ENCODE results near the gene MRFAP1. TPM values are rescaled to one million over a fixed set of nuclear protein-coding genes. Genes with fewer than 3 reads are reported as not detected.

MRFAP1 gene
- total RNA-seq, 1 experiment from 2014 or later: 212 TPM

DNA sequence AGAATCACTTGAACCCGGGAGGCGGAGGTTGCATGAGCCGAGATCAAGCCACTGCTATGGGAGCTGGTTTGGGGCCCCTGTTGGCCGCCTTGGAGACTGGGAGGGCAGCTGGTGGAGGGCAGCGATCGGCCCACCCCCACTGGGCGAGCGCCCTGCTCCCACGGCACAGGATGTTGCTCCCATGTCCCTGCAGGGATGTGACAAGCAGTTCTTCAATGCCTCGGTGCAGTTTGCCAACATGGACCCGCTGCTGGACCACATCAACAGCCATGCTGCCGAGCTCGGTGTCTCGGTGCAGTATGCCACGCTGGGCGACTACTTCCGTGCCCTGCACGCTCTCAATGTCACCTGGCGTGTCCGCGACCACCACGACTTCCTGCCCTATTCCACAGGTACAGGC is 46.1 kb upstream of the MRFAP1 start:
- Histone ChIP-seq H3K27ac (ENCODE audit: low read length) (no peak overlapping the region), H3K36me3 (ENCODE audit: control insufficient read depth, insufficient read depth, low read length) (no peaks in the 10 kb centered on the region), H3K4me1 (ENCODE audit: control insufficient read depth, insufficient read depth, low read length) (no peaks in the 10 kb centered on the region), H3K27me3 (ENCODE audit: control insufficient read depth, insufficient read depth, low read length) (no peaks in the 10 kb centered on the region), H3K4me3 (ENCODE audit: low read depth in 2 of 2, low read length in 2 of 2) (no peak overlapping the region), H3K9me3 (ENCODE audit: control insufficient read depth, insufficient read depth, low read depth, low read length) (no peaks in the 10 kb centered on the region)
- no peak for TF ChIP-seq SIN3A (IDR thresholded peaks at IDR 0.05; ENCODE audit: borderline replicate concordance, insufficient read depth, low read depth, low read length)
- TF ChIP-seq, protein P1, sequence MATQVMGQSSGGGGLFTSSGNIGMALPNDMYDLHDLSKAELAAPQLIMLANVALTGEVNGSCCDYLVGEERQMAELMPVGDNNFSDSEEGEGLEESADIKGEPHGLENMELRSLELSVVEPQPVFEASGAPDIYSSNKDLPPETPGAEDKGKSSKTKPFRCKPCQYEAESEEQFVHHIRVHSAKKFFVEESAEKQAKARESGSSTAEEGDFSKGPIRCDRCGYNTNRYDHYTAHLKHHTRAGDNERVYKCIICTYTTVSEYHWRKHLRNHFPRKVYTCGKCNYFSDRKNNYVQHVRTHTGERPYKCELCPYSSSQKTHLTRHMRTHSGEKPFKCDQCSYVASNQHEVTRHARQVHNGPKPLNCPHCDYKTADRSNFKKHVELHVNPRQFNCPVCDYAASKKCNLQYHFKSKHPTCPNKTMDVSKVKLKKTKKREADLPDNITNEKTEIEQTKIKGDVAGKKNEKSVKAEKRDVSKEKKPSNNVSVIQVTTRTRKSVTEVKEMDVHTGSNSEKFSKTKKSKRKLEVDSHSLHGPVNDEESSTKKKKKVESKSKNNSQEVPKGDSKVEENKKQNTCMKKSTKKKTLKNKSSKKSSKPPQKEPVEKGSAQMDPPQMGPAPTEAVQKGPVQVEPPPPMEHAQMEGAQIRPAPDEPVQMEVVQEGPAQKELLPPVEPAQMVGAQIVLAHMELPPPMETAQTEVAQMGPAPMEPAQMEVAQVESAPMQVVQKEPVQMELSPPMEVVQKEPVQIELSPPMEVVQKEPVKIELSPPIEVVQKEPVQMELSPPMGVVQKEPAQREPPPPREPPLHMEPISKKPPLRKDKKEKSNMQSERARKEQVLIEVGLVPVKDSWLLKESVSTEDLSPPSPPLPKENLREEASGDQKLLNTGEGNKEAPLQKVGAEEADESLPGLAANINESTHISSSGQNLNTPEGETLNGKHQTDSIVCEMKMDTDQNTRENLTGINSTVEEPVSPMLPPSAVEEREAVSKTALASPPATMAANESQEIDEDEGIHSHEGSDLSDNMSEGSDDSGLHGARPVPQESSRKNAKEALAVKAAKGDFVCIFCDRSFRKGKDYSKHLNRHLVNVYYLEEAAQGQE (IDR thresholded peaks at IDR 0.05; ENCODE audit: insufficient read depth in 1 of 2, low read depth in 2 of 2, low read length in 1 of 2): no peak
- TF ChIP-seq POLR2AphosphoS5 (IDR thresholded peaks at IDR 0.05; ENCODE audit: low read depth, low read length): no peak
- TF ChIP-seq, protein P2, sequence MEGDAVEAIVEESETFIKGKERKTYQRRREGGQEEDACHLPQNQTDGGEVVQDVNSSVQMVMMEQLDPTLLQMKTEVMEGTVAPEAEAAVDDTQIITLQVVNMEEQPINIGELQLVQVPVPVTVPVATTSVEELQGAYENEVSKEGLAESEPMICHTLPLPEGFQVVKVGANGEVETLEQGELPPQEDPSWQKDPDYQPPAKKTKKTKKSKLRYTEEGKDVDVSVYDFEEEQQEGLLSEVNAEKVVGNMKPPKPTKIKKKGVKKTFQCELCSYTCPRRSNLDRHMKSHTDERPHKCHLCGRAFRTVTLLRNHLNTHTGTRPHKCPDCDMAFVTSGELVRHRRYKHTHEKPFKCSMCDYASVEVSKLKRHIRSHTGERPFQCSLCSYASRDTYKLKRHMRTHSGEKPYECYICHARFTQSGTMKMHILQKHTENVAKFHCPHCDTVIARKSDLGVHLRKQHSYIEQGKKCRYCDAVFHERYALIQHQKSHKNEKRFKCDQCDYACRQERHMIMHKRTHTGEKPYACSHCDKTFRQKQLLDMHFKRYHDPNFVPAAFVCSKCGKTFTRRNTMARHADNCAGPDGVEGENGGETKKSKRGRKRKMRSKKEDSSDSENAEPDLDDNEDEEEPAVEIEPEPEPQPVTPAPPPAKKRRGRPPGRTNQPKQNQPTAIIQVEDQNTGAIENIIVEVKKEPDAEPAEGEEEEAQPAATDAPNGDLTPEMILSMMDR (IDR thresholded peaks at IDR 0.05): no peak
- no peak for TF ChIP-seq TCF7L2 (IDR thresholded peaks at IDR 0.05; ENCODE audit: low read depth, low read length)
- DNase-seq (ENCODE audit: low read depth, low spot score) (no peak), ATAC-seq (no peak)
- in situ Hi-C loops (cut with HindIII; ENCODE audit: low pct_unique_long_range_greater_than_20kb, low sequenced_read_pairs) (no loop called here), intact Hi-C loops (cut with micrococcal nuclease; ENCODE audit: unreplicated experiment) (no loop called here)
- ChIA-PET POLR2A (no interaction called here), CTCF (no interaction called here)
- BruUV-seq (replicated peaks): no TSS peak

DNA sequence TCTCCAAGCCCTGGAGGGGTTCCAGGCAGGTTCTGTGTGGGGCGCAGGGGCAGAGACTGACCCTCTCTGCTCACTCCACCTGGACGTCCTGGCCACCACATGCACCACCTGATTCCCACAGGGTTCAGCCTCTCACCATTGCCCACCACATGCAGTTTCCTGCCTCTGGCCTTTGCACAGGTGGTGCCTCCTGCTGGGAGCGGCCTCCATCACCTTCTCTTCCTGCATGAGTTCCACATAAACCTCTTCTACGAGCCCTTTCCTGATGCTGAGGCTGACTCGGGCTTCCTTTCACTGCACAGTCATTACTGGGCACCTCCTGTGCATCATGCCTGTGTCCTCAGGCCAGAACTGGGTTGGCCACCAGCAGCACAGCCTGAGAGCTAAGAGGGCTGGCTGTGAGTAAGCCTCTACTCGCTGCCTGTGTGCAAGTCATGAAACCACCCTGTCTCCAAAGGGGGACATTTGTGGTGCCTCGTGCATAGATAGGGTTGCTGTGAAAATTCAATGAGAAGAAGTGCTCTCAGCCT is 45.6 kb upstream of the MRFAP1 start:
- Histone ChIP-seq H3K27me3 (ENCODE audit: control insufficient read depth, insufficient read depth, low read length) (no peaks in the 10 kb centered on the region), H3K36me3 (ENCODE audit: control insufficient read depth, insufficient read depth, low read length) (no peaks in the 10 kb centered on the region), H3K4me3 (ENCODE audit: low read depth in 2 of 2, low read length in 2 of 2) (no peak overlapping the region), H3K27ac (ENCODE audit: low read length) (no peak overlapping the region), H3K9me3 (ENCODE audit: control insufficient read depth, insufficient read depth, low read depth, low read length) (no peaks in the 10 kb centered on the region), H3K4me1 (ENCODE audit: control insufficient read depth, insufficient read depth, low read length) (no peaks in the 10 kb centered on the region)
- BruUV-seq (replicated peaks): no TSS peak
- ATAC-seq (no peak), DNase-seq (ENCODE audit: low read depth, low spot score) (no peak)
- ChIA-PET CTCF (no interaction called here), POLR2A (no interaction called here)
- TF ChIP-seq, protein P1 (IDR thresholded peaks at IDR 0.05; ENCODE audit: insufficient read depth in 1 of 2, low read depth in 2 of 2, low read length in 1 of 2): no peak
- TF ChIP-seq, protein P2 (IDR thresholded peaks at IDR 0.05): no peak
- no peak for TF ChIP-seq SIN3A (IDR thresholded peaks at IDR 0.05; ENCODE audit: borderline replicate concordance, insufficient read depth, low read depth, low read length)
- no peak for TF ChIP-seq POLR2AphosphoS5 (IDR thresholded peaks at IDR 0.05; ENCODE audit: low read depth, low read length)
- no peak for TF ChIP-seq TCF7L2 (IDR thresholded peaks at IDR 0.05; ENCODE audit: low read depth, low read length)
- intact Hi-C loops (cut with micrococcal nuclease; ENCODE audit: unreplicated experiment): no loop called here
- in situ Hi-C loops (cut with HindIII; ENCODE audit: low pct_unique_long_range_greater_than_20kb, low sequenced_read_pairs): no loop called here
